OCI-LY1 (cell line): ENCODE results near the gene NFILZ.

Experiments
- EZH2 ChIP-seq: fragments of 200-600 bp; sonication (generic), shearing (Covaris generic); IDR thresholded peaks from 2 replicates; pipeline ENCODE4 v1.8.0; 2017; ENCODE audit warnings: borderline replicate concordance, mixed run types, mild to moderate bottlenecking, antibody characterized with exemption, low read length, moderate library complexity, mixed read lengths
- TF ChIP-seq, protein P1 (sequence below): fragments of 200-600 bp; sonication (generic), shearing (Covaris generic); IDR thresholded peaks from 2 replicates; pipeline ENCODE4 v1.5.1; 2017; ENCODE audit warnings: mild to moderate bottlenecking, antibody characterized with exemption, low read length, moderate library complexity, mixed read lengths

DNA sequence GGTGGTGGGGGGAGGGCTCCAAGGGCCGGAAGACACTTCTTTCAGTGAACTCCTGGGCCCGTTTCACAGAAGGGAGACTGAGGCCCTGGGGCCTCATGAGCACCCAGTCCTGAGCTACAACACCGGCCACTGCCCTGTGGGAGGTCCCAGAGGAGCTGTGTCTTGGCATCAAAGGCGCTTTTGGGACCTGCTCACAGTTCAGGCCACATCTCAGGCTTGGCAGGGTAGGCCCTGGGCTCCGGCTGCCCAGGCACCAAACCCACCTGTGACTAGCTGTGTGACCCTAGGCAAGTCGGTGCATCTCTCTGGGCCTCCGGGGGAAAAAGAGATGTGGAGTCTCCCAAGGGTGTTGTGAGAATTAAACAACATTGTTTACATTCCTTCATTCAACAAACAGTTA lies 29.5 kb downstream of the NFILZ start:
- TF ChIP-seq, protein P1, sequence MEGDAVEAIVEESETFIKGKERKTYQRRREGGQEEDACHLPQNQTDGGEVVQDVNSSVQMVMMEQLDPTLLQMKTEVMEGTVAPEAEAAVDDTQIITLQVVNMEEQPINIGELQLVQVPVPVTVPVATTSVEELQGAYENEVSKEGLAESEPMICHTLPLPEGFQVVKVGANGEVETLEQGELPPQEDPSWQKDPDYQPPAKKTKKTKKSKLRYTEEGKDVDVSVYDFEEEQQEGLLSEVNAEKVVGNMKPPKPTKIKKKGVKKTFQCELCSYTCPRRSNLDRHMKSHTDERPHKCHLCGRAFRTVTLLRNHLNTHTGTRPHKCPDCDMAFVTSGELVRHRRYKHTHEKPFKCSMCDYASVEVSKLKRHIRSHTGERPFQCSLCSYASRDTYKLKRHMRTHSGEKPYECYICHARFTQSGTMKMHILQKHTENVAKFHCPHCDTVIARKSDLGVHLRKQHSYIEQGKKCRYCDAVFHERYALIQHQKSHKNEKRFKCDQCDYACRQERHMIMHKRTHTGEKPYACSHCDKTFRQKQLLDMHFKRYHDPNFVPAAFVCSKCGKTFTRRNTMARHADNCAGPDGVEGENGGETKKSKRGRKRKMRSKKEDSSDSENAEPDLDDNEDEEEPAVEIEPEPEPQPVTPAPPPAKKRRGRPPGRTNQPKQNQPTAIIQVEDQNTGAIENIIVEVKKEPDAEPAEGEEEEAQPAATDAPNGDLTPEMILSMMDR, result no peak
- no peak for TF ChIP-seq EZH2
